Measurements from ENCODE around the gene HGF. TPM values are rescaled to one million over a fixed set of nuclear protein-coding genes. Genes with fewer than 3 reads are reported as not detected.

Gene HGF
- total and polyA plus RNA-seq, 2 of the 13 experiments (the other 11 are each of a cell fraction or from before 2014, with no cell fraction given) = not detected

DNA sequence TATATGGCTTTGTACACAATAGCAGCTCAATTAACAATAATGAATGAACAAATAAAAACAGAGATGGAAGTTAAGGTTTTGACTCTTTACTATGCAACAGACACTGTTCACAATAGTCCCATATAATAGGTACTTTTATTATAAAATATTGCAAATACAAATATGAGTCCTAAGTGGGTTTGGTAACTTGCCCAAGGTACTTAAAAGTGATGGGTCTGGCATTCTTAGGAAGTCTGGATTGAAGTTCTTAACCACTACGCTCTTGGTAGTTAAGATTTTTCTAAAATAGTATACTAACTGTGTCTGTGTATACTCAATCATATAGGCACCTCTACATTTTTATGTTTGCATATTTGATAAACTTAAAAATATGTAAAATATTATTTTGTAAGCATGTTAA, 55.5 kb downstream of the HGF start (continued):
- TF ChIP-seq ZNF605 (CRISPR knock-in tag; IDR thresholded peaks at IDR 0.05) = no peak
- TF ChIP-seq, protein P1, sequence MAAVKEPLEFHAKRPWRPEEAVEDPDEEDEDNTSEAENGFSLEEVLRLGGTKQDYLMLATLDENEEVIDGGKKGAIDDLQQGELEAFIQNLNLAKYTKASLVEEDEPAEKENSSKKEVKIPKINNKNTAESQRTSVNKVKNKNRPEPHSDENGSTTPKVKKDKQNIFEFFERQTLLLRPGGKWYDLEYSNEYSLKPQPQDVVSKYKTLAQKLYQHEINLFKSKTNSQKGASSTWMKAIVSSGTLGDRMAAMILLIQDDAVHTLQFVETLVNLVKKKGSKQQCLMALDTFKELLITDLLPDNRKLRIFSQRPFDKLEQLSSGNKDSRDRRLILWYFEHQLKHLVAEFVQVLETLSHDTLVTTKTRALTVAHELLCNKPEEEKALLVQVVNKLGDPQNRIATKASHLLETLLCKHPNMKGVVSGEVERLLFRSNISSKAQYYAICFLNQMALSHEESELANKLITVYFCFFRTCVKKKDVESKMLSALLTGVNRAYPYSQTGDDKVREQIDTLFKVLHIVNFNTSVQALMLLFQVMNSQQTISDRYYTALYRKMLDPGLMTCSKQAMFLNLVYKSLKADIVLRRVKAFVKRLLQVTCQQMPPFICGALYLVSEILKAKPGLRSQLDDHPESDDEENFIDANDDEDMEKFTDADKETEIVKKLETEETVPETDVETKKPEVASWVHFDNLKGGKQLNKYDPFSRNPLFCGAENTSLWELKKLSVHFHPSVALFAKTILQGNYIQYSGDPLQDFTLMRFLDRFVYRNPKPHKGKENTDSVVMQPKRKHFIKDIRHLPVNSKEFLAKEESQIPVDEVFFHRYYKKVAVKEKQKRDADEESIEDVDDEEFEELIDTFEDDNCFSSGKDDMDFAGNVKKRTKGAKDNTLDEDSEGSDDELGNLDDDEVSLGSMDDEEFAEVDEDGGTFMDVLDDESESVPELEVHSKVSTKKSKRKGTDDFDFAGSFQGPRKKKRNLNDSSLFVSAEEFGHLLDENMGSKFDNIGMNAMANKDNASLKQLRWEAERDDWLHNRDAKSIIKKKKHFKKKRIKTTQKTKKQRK (IDR thresholded peaks at IDR 0.05; ENCODE audit: low read length) = no peak
- TF ChIP-seq SRSF9 (IDR thresholded peaks at IDR 0.05; ENCODE audit: borderline replicate concordance, insufficient read depth, low read depth, low read length, poor library complexity, severe bottlenecking) = no peak

DNA sequence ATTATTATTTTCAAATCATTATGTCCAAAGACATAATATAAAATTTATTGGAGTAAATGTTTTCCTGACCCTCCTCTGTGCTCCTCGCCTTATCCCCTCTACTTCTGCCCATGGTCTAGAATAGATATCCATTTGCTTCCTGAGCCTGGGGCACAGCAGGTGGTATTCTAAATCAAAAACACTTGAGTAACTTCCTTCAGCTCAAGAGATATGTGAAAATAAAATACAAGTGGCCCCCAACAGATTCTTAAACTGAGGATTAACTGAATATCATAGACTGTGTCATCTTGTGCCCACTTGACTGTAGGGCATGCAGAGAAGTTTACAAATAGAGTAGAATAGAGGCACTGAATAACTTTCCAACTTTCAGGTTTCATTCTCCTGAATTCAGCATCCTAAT, 59.1 kb downstream of the HGF start:
- Histone ChIP-seq H3K27me3 (ENCODE audit: control insufficient read depth in 1 of 2, insufficient read depth in 2 of 2, low read length in 2 of 2) (no peaks in the 10 kb centered on the region), H3K4me2 (ENCODE audit: low read depth, low read length) (no peak overlapping the region), H3K4me1 (ENCODE audit: insufficient read depth, low read length) (no peaks in the 10 kb centered on the region), H2AFZ (ENCODE audit: low read length) (no peak overlapping the region), H3K36me3 (replicated peaks in 1 of 2; ENCODE audit: control insufficient read depth in 1 of 2, insufficient read depth in 2 of 2, low read length in 2 of 2) (no peaks in the 10 kb centered on the region), H4K20me1 (ENCODE audit: insufficient read depth, low read length) (no peaks in the 10 kb centered on the region), H3K4me3 (replicated peaks in 1 of 3; ENCODE audit: insufficient read depth in 1 of 3, low read depth in 2 of 3, low read length in 3 of 3) (no peak overlapping the region), H3K79me2 (ENCODE audit: insufficient read depth, low read length) (no peaks in the 10 kb centered on the region), H3K9ac (ENCODE audit: insufficient read depth, low read depth, low read length) (no peak overlapping the region), H3K27ac (ENCODE audit: extremely low read length, insufficient read depth, low read length) (no peak overlapping the region), H3K9me3 (ENCODE audit: low read length) (no peaks in the 10 kb centered on the region)
- ChIA-PET POLR2A (no interaction called here), CTCF (ENCODE audit: low intra/inter-chr PET ratio, low total read pairs) (no interaction called here)
- in situ Hi-C loops (cut with HindIII; ENCODE audit: extremely low pct_ligation_motif_present, low pct_unique_long_range_greater_than_20kb) = no loop called here
- ATAC-seq = no peak
- BruUV-seq (replicated peaks) = no TSS peak
- FAIRE-seq = no peak
- DNase-seq (ENCODE audit: low spot score) = no peak
- WGBS (ENCODE audit: low lambda C conversion rate) = 0% methylated on average over 1 of the region's 1 CpG
- intact Hi-C loops (cut with micrococcal nuclease; ENCODE audit: unreplicated experiment) = no loop called here
- no peak for TF ChIP-seq CC2D1A (CRISPR knock-in tag; IDR thresholded peaks at IDR 0.05)
- TF ChIP-seq, protein P2, sequence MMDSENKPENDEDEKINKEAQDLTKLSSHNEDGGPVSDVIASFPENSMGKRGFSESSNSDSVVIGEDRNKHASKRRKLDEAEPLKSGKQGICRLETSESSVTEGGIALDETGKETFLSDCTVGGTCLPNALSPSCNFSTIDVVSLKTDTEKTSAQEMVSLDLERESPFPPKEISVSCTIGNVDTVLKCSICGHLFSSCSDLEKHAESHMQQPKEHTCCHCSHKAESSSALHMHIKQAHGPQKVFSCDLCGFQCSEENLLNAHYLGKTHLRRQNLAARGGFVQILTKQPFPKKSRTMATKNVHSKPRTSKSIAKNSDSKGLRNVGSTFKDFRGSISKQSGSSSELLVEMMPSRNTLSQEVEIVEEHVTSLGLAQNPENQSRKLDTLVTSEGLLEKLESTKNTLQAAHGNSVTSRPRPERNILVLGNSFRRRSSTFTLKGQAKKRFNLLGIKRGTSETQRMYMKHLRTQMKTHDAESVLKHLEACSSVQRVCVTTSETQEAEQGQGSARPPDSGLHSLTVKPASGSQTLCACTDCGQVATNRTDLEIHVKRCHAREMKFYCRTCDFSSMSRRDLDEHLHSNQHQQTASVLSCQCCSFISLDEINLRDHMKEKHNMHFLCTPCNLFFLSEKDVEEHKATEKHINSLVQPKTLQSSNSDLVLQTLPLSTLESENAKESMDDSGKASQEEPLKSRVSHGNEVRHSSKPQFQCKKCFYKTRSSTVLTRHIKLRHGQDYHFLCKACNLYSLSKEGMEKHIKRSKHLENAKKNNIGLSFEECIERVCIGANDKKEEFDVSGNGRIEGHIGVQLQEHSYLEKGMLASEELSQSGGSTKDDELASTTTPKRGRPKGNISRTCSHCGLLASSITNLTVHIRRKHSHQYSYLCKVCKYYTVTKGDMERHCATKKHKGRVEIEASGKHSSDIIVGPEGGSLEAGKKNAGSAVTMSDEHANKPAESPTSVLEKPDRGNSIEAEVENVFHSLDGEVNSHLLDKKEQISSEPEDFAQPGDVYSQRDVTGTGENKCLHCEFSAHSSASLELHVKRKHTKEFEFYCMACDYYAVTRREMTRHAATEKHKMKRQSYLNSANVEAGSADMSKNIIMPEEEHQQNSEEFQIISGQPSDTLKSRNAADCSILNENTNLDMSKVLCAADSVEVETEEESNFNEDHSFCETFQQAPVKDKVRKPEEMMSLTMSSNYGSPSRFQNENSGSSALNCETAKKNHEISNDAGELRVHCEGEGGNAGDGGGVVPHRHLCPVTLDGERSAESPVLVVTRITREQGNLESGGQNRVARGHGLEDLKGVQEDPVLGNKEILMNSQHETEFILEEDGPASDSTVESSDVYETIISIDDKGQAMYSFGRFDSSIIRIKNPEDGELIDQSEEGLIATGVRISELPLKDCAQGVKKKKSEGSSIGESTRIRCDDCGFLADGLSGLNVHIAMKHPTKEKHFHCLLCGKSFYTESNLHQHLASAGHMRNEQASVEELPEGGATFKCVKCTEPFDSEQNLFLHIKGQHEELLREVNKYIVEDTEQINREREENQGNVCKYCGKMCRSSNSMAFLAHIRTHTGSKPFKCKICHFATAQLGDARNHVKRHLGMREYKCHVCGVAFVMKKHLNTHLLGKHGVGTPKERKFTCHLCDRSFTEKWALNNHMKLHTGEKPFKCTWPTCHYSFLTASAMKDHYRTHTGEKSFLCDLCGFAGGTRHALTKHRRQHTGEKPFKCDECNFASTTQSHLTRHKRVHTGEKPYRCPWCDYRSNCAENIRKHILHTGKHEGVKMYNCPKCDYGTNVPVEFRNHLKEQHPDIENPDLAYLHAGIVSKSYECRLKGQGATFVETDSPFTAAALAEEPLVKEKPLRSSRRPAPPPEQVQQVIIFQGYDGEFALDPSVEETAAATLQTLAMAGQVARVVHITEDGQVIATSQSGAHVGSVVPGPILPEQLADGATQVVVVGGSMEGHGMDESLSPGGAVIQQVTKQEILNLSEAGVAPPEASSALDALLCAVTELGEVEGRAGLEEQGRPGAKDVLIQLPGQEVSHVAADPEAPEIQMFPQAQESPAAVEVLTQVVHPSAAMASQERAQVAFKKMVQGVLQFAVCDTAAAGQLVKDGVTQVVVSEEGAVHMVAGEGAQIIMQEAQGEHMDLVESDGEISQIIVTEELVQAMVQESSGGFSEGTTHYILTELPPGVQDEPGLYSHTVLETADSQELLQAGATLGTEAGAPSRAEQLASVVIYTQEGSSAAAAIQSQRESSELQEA (CRISPR knock-in tag; IDR thresholded peaks at IDR 0.05; ENCODE audit: not compliant biosample characterization) = no peak
- no peak for TF ChIP-seq CCDC6 (CRISPR knock-in tag; IDR thresholded peaks at IDR 0.05)
- no peak for TF ChIP-seq ZNF17 (CRISPR knock-in tag; IDR thresholded peaks at IDR 0.05)

Data from HepG2 (cell line).